SKM-1 treated with dmso at 0.1 percent for 144 hours (cell line): Measurements from ENCODE around the gene NBL1.

Source experiments
- DNase-seq: peaks from one replicate; lab custom pipeline; 2025; ENCODE audit not compliant: unreplicated experiment; lab: John Stamatoyannopoulos, UW

The NBL1 gene

DNA sequence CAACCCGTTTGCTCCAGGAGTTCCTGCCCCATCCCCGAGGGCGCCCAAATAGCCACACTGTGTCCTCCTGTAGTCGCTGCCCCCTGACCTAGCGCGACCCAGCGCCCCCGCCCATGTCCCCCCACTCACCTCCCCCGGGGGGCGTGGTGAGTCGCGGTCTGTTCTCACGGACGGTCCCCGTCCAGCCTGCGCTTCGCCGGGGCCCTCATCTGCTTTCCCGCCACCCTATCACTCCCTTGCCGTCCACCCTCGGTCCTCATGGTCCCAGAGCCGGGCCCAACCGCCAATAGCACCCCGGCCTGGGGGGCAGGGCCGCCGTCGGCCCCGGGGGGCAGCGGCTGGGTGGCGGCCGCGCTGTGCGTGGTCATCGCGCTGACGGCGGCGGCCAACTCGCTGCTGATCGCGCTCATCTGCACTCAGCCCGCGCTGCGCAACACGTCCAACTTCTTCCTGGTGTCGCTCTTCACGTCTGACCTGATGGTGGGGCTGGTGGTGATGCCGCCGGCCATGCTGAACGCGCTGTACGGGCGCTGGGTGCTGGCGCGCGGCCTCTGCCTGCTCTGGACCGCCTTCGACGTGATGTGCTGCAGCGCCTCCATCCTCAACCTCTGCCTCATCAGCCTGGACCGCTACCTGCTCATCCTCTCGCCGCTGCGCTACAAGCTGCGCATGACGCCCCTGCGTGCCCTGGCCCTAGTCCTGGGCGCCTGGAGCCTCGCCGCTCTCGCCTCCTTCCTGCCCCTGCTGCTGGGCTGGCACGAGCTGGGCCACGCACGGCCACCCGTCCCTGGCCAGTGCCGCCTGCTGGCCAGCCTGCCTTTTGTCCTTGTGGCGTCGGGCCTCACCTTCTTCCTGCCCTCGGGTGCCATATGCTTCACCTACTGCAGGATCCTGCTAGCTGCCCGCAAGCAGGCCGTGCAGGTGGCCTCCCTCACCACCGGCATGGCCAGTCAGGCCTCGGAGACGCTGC, 21.7 kb downstream of the NBL1 start:
- no peak for DNase-seq

GRCh38 chr1:19668888-19669287, 24.8 kb downstream of the NBL1 start:
- no peak for DNase-seq

GRCh38 chr1:19670787-19671186, 26.7 kb downstream of the NBL1 start:
- DNase-seq: no peak

GRCh38 chr1:19672237-19672636, 28.1 kb downstream of the NBL1 start:
- no peak for DNase-seq

- DNase-seq: no peak
Measured at GRCh38 chr1:19675797-19676196, 31.7 kb downstream of the NBL1 start.

GRCh38 chr1:19676438-19676922, 32.4 kb downstream of the NBL1 start:
- DNase-seq: no peak

DNA sequence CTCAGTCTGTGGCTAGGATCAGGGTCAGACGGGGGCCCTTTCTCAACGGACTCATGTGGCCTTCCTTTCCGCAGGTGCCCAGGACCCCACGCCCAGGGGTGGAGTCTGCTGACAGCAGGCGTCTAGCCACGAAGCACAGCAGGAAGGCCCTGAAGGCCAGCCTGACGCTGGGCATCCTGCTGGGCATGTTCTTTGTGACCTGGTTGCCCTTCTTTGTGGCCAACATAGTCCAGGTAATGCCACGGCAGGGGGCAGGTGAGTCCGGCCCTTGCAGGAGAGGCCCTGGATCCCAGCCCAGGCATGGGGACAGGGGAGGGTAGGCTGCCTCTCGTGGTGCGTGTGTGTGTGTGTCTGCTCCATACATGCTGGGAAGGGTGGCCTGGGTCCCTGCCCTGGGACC, 34.4 kb downstream of the NBL1 start:
- DNase-seq: no peak

DNA sequence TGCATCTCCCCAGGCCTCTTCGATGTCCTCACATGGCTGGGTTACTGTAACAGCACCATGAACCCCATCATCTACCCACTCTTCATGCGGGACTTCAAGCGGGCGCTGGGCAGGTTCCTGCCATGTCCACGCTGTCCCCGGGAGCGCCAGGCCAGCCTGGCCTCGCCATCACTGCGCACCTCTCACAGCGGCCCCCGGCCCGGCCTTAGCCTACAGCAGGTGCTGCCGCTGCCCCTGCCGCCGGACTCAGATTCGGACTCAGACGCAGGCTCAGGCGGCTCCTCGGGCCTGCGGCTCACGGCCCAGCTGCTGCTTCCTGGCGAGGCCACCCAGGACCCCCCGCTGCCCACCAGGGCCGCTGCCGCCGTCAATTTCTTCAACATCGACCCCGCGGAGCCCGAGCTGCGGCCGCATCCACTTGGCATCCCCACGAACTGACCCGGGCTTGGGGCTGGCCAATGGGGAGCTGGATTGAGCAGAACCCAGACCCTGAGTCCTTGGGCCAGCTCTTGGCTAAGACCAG, 34.9 kb downstream of the NBL1 start:
- DNase-seq: no peak

GRCh38 chr1:19679691-19680090, 35.6 kb downstream of the NBL1 start:
- DNase-seq: no peak

- no peak for DNase-seq
Measured at GRCh38 chr1:19680644-19681043, 36.5 kb downstream of the NBL1 start.

DNA sequence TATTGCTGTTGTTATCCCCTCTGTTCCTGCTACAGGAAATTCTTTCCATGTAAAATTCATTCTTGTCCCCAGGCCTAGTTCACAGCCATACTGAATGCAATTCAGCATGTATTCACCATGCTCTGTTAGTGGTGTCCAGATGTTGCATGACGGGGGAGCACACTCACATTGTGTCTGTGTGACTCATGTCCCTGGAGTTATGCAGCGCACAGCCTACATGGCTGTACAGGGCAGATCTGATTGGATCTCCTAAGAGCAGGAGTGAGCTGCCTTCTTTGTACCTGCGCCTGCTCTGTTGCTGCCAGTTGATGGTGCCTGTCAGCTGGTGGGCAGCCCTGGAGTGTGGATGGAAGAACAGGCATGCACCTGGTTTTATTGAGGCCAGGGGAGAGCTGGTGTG, 38.1 kb downstream of the NBL1 start:
- no peak for DNase-seq

DNA sequence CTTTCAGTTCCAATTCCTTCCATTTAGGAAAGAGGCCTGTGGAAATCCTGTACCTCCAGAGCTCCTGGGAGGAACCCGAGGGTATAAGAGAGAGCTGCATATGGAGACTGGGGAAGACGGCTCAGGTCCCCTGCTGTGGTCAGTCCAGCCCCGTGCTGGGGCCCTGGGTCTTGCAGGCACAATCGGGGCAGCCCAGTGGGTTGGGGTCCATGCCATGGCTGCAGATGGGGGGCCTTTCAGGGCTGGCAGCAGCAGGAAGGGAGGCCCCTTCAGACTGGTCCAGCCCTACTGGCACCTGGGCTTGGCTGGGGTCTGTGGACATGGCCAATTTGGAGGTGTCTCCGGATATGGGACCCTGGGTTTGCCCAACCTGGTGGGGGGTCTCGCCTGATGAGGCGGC, 38.8 kb downstream of the NBL1 start:
- no peak for DNase-seq

DNA sequence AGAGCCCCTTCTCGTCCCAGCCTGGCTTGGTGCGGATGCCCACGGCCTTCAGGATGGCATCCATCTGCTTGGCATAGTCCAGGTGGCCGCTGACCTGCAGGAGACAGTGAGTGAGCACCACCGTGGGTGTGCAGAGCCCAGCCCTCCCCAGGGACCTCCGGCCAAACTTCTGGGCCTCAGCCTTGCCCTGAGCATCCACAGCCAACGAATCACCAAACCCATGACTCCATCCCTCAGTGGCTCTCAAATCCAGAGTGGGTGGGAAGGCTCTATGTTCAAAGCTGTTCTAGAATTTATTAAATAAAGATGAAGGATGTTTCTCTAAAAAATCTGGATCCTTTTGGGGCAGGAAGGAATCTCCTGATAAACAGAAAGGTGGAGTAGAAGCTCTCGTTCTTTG, 39.2 kb downstream of the NBL1 start:
- DNase-seq: no peak

DNA sequence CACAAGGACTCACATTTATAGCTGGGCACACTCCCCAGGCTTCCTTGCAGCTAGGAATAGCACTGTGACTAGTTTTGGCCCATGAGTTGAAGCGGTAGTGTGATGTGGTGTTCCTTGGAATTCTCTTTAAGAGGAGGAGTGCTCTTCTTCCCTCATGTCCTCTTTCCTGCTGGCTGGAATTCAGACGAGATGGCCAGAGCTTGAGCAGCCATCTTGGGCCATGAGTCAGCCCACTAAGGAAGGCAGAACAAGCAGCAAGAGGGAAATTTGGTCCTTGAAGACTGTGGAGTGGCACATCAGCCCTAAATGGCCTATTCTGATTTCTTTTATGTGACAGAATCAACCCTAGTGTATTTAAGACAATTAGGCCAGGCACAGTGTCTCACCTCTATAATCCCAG, 40.6 kb downstream of the NBL1 start:
- no peak for DNase-seq

GRCh38 chr1:19685994-19686393, 41.9 kb downstream of the NBL1 start:
- no peak for DNase-seq

GRCh38 chr1:19687414-19687813, 43.3 kb downstream of the NBL1 start:
- no peak for DNase-seq

GRCh38 chr1:19688041-19688842, 44.1 kb downstream of the NBL1 start:
- DNase-seq: no peak

DNA sequence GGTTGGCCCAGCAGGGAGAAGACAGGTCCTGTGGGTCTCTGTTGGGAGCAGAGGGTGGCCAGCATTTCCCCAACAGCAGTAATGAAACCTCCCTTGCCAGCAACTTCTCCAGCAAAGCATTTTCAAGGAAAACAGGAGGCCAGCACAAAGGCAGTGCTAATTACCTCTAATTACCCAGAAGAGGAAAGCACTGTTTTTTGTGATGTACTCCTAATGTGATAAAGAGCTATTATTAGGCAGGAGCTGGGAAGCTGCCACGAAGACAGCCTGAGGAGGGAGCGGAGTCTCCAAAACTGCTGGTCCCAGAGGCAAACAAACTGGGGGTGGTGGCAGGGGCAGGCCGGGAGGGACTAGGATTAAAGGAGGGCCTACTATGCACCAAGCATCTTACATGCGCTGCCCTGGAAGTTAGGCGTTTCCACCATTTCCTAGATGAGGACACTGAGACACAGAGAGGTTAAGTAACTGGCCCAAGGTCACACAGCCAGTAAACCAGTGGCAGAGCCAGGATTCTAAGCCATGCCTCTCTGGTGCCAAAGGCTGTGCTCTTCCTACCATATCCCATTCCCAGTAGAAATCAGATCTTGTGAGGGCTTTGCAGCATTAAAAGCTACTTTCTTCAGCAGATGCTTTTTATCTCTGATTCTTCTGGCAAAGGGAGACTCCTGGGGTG, 45.1 kb downstream of the NBL1 start:
- DNase-seq: no peak

GRCh38 chr1:19689856-19690255, 45.7 kb downstream of the NBL1 start:
- no peak for DNase-seq

GRCh38 chr1:19690342-19690741, 46.2 kb downstream of the NBL1 start:
- DNase-seq: no peak

DNA sequence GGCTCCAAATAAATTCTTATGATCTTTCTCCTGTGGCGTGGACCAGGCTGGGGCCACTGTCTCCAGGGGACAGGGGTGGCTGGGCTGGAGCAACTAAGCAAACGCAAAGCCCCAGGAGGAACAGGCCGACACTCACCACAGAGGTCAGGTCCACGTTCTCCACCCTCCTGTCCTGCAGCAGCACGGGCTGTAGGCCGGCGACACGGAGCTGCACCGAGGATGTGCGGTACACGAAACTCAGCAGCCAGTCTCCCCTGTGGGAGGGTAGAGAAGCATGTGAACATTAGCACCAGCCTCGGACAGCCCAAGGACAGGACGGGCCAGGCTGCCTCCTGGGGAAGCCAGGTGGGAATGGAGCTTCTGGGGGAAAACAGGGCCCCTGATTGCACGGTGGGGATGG, 50.2 kb downstream of the NBL1 start:
- no peak for DNase-seq
